ENCODE measurements around the gene AFMID. TPM values are rescaled to one million over a fixed set of nuclear protein-coding genes. Genes with fewer than 3 reads are reported as not detected.

The AFMID gene
- total and polyA plus RNA-seq, 2 donors (not counting 3 experiments of a cell fraction or from before 2014, with no cell fraction given), result 33.5 to 42.9 TPM

GRCh38 chr17:78184351-78184750, 2.8 kb upstream of the AFMID start:
- no TSS peak for BruUV-seq (replicated peaks)
- Histone ChIP-seq H3K27me3 (ENCODE audit: control insufficient read depth in 2 of 2, insufficient read depth in 2 of 2, low read length in 2 of 2) (no peaks in the 10 kb centered on the region), H4K20me1 (replicated peaks; ENCODE audit: control insufficient read depth, extremely low read depth, insufficient read depth, low read length) (no peaks in the 10 kb centered on the region), H3K4me3 (replicated peaks in 1 of 3; ENCODE audit: insufficient read depth in 1 of 3, low read depth in 1 of 3, low read length in 3 of 3) (no peak overlapping the region), H3K4me1 (ENCODE audit: control insufficient read depth, extremely low read depth, insufficient read depth, low read length) (peaks cover 11% of the 10 kb centered on the region), H3K9me3 (replicated peaks; ENCODE audit: control insufficient read depth, insufficient read depth, low read length) (no peaks in the 10 kb centered on the region), H3K4me2 (ENCODE audit: insufficient read depth, low read length) (no peak overlapping the region), H3K36me3 (ENCODE audit: control insufficient read depth in 2 of 2, extremely low read depth in 1 of 2, insufficient read depth in 2 of 2, low read length in 2 of 2) (no peaks in the 10 kb centered on the region), H3K27ac (ENCODE audit: insufficient read depth, low read depth, low read length) (no peak overlapping the region), H3K9me1 (replicated peaks; ENCODE audit: control insufficient read depth, extremely low read depth, insufficient read depth, low read length) (no peaks in the 10 kb centered on the region), H2AFZ (ENCODE audit: low read depth, low read length) (no peak overlapping the region), H3K9ac (replicated peaks; ENCODE audit: extremely low read depth, insufficient read depth, low read length) (no peak overlapping the region), H3K79me2 (ENCODE audit: control insufficient read depth, insufficient read depth, low read length) (peaks cover 19% of the 10 kb centered on the region)
- intact Hi-C loops (cut with micrococcal nuclease) (no loop called here), dilution Hi-C loops (cut with MboI; ENCODE audit: extremely low pct_ligation_motif_present, low sequenced_read_pairs) (no loop called here)
- TF ChIP-seq FOS (IDR thresholded peaks at IDR 0.05; ENCODE audit: borderline replicate concordance, insufficient read depth, low read length), result no peak
- TF ChIP-seq POLR2A (IDR thresholded peaks at IDR 0.05; ENCODE audit: low read depth, low read length), result no peak
- no peak for TF ChIP-seq EZH2 (IDR thresholded peaks at IDR 0.05; ENCODE audit: borderline replicate concordance, low read depth, low read length, severe bottlenecking)
- TF ChIP-seq JUN (IDR thresholded peaks at IDR 0.05; ENCODE audit: borderline replicate concordance, insufficient read depth, insufficient read length, low read depth), result no peak
- TF ChIP-seq MYC (IDR thresholded peaks at IDR 0.05; ENCODE audit: low read depth, low read length), result no peak
- TF ChIP-seq GATA2 (IDR thresholded peaks at IDR 0.05; ENCODE audit: insufficient read depth, insufficient read length, low read depth, low read length), result no peak
- TF ChIP-seq, protein P1, sequence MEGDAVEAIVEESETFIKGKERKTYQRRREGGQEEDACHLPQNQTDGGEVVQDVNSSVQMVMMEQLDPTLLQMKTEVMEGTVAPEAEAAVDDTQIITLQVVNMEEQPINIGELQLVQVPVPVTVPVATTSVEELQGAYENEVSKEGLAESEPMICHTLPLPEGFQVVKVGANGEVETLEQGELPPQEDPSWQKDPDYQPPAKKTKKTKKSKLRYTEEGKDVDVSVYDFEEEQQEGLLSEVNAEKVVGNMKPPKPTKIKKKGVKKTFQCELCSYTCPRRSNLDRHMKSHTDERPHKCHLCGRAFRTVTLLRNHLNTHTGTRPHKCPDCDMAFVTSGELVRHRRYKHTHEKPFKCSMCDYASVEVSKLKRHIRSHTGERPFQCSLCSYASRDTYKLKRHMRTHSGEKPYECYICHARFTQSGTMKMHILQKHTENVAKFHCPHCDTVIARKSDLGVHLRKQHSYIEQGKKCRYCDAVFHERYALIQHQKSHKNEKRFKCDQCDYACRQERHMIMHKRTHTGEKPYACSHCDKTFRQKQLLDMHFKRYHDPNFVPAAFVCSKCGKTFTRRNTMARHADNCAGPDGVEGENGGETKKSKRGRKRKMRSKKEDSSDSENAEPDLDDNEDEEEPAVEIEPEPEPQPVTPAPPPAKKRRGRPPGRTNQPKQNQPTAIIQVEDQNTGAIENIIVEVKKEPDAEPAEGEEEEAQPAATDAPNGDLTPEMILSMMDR (IDR thresholded peaks at IDR 0.05; ENCODE audit: extremely low read depth in 1 of 2, insufficient read depth in 1 of 2, low read depth in 1 of 2, low read length in 2 of 2), result no peak
- no peak for TF ChIP-seq POLR2AphosphoS5 (IDR thresholded peaks at IDR 0.05; ENCODE audit: insufficient read depth, low read depth, low read length)
- TF ChIP-seq MAX (IDR thresholded peaks at IDR 0.05; ENCODE audit: insufficient read depth, insufficient read length), result no peak
- FAIRE-seq (no peak), DNase-seq (ENCODE audit: low read depth, low spot score) (no peak)
- ChIA-PET CTCF (interaction anchor here (1.1 to 3.3 kb wide), 2 partner anchors 10 to 65 kb away, joined by 3 to 24 read pairs; no protein-coding TSS in a partner anchor), POLR2A (no interaction called here)
